Activated naive CD8-positive, alpha-beta T cell treated with anti-CD3 and anti-CD28 coated beads for 36 hours (primary cell): ENCODE measurements around the gene SH3GLB2. TPM values are rescaled to one million over a fixed set of nuclear protein-coding genes. Genes with fewer than 3 reads are reported as not detected.
A peak's percentile ranks its signal among the peaks of the same experiment; 100 is the strongest.
"Not testable (repeated sequence)": the region's sequence is repeated elsewhere in the genome, so short reads cannot be mapped to it uniquely, and the experiment has no call there.

Source experiments
- DNase-seq: peaks from one replicate; pipeline ENCODE4 v3.0.0; 2021
- H3K27ac Mint-ChIP-seq: one replicate; pipeline ENCODE4 v1.8.0; 2022; ENCODE audit warnings: mild to moderate bottlenecking, moderate library complexity, mixed read lengths
- H3K27me3 Mint-ChIP-seq: one replicate; pipeline ENCODE4 v1.8.0; 2022; ENCODE audit warnings: mild to moderate bottlenecking, mixed read lengths
- H3K36me3 Mint-ChIP-seq: one replicate; pipeline ENCODE4 v1.8.0; 2021; ENCODE audit warnings: mild to moderate bottlenecking, mixed read lengths
- H3K4me1 Mint-ChIP-seq: one replicate; pipeline ENCODE4 v1.8.0; 2021; ENCODE audit warnings: mixed read lengths
- H3K4me3 Mint-ChIP-seq: one replicate; pipeline ENCODE4 v1.8.0; 2022; ENCODE audit warnings: mild to moderate bottlenecking, moderate library complexity, mixed read lengths
- H3K9me3 Mint-ChIP-seq: one replicate; pipeline ENCODE4 v1.8.0; 2022; ENCODE audit warnings: mixed read lengths
- total RNA-seq, 2 experiments: library from RNA; stranded (reverse); gene quantifications; one replicate each; pipeline ENCODE4 v1.2.3, GENCODE V29; 2021

Gene SH3GLB2
- total RNA-seq, 2 experiments from 2014 or later = 42.9 to 46.3 TPM

GRCh38 chr9:129035838-129036237 lies 7.7 kb upstream of the SH3GLB2 start:
- Mint-ChIP-seq H3K27ac (peak overlapping the region; percentile 76), H3K4me3 (peak overlapping the region; percentile 98), H3K4me1 (peaks cover 18% of the 10 kb centered on the region)
- DNase-seq, H3K9me3 Mint-ChIP-seq, H3K36me3 Mint-ChIP-seq, H3K27me3 Mint-ChIP-seq: not testable (repeated sequence)

GRCh38 chr9:129033216-129033615 lies 5.1 kb upstream of the SH3GLB2 start:
- no peaks in the 10 kb centered on the region for H3K27me3 Mint-ChIP-seq
- H3K36me3 Mint-ChIP-seq = no peaks in the 10 kb centered on the region
- peaks cover 19% of the 10 kb centered on the region for H3K4me1 Mint-ChIP-seq
- H3K9me3 Mint-ChIP-seq = no peaks in the 10 kb centered on the region
- H3K27ac Mint-ChIP-seq = no peak overlapping the region
- H3K4me3 Mint-ChIP-seq = no peak overlapping the region
- no peak for DNase-seq

- H3K4me1 Mint-ChIP-seq = peaks cover 13% of the 10 kb centered on the region
- H3K36me3 Mint-ChIP-seq = no peaks in the 10 kb centered on the region
- H3K9me3 Mint-ChIP-seq = no peaks in the 10 kb centered on the region
- H3K4me3 Mint-ChIP-seq = no peak overlapping the region
- H3K27ac Mint-ChIP-seq = no peak overlapping the region
- H3K27me3 Mint-ChIP-seq = no peaks in the 10 kb centered on the region
- no peak for DNase-seq
These were observed 4.5 kb upstream of the SH3GLB2 start for GRCh38 chr9:129032541-129033159.

GRCh38 chr9:129031514-129031913 lies 3.4 kb upstream of the SH3GLB2 start:
- Mint-ChIP-seq H3K4me3 (no peak overlapping the region), H3K36me3 (no peaks in the 10 kb centered on the region), H3K4me1 (peaks cover 19% of the 10 kb centered on the region), H3K9me3 (no peaks in the 10 kb centered on the region), H3K27ac (no peak overlapping the region), H3K27me3 (no peaks in the 10 kb centered on the region)
- no peak for DNase-seq

GRCh38 chr9:129030191-129030590 lies 2.1 kb upstream of the SH3GLB2 start:
- Mint-ChIP-seq H3K27ac (no peak overlapping the region), H3K4me1 (peaks cover 19% of the 10 kb centered on the region), H3K36me3 (no peaks in the 10 kb centered on the region), H3K27me3 (no peaks in the 10 kb centered on the region), H3K9me3 (no peaks in the 10 kb centered on the region), H3K4me3 (no peak overlapping the region)
- DNase-seq = no peak

- Mint-ChIP-seq H3K4me3 (peak overlapping the region; percentile 89), H3K4me1 (peaks cover 19% of the 10 kb centered on the region), H3K9me3 (no peaks in the 10 kb centered on the region), H3K27ac (peak overlapping the region; percentile 70), H3K36me3 (no peaks in the 10 kb centered on the region), H3K27me3 (no peaks in the 10 kb centered on the region)
- peak; percentile 81 for DNase-seq
These were observed 393 bp downstream of the SH3GLB2 start for GRCh38 chr9:129027685-129028191.

- Mint-ChIP-seq H3K4me1 (peaks cover 19% of the 10 kb centered on the region), H3K4me3 (peak overlapping the region; percentile 89), H3K9me3 (no peaks in the 10 kb centered on the region), H3K27ac (peak overlapping the region; percentile 70), H3K27me3 (no peaks in the 10 kb centered on the region), H3K36me3 (no peaks in the 10 kb centered on the region)
- DNase-seq = no peak
These were observed 877 bp downstream of the SH3GLB2 start for GRCh38 chr9:129027224-129027684.

GRCh38 chr9:129026442-129027223 lies 1.5 kb downstream of the SH3GLB2 start:
- Mint-ChIP-seq H3K36me3 (peaks cover 2% of the 10 kb centered on the region), H3K9me3 (no peaks in the 10 kb centered on the region), H3K27ac (peak overlapping the region; percentile 70), H3K27me3 (no peaks in the 10 kb centered on the region), H3K4me1 (peaks cover 23% of the 10 kb centered on the region), H3K4me3 (peak overlapping the region; percentile 89)
- DNase-seq = no peak

GRCh38 chr9:129023908-129024233 lies 4.3 kb downstream of the SH3GLB2 start:
- no peaks in the 10 kb centered on the region for H3K27me3 Mint-ChIP-seq
- H3K4me1 Mint-ChIP-seq = peaks cover 22% of the 10 kb centered on the region
- peaks cover 3% of the 10 kb centered on the region for H3K36me3 Mint-ChIP-seq
- H3K9me3 Mint-ChIP-seq = no peaks in the 10 kb centered on the region
- no peak for DNase-seq
- no peak overlapping the region for H3K4me3 Mint-ChIP-seq
- no peak overlapping the region for H3K27ac Mint-ChIP-seq

GRCh38 chr9:129023036-129023907 lies 4.9 kb downstream of the SH3GLB2 start:
- H3K36me3 Mint-ChIP-seq = peaks cover 3% of the 10 kb centered on the region
- no peak overlapping the region for H3K27ac Mint-ChIP-seq
- H3K4me3 Mint-ChIP-seq = no peak overlapping the region
- H3K9me3 Mint-ChIP-seq = no peaks in the 10 kb centered on the region
- H3K4me1 Mint-ChIP-seq = peaks cover 22% of the 10 kb centered on the region
- no peak for DNase-seq
- H3K27me3 Mint-ChIP-seq = no peaks in the 10 kb centered on the region

- peaks cover 18% of the 10 kb centered on the region for H3K4me1 Mint-ChIP-seq
- H3K9me3 Mint-ChIP-seq = no peaks in the 10 kb centered on the region
- H3K36me3 Mint-ChIP-seq = peaks cover 3% of the 10 kb centered on the region
- no peak for DNase-seq
- no peak overlapping the region for H3K27ac Mint-ChIP-seq
- H3K27me3 Mint-ChIP-seq = no peaks in the 10 kb centered on the region
- no peak overlapping the region for H3K4me3 Mint-ChIP-seq
These were observed 6.1 kb downstream of the SH3GLB2 start for GRCh38 chr9:129022037-129022436.

- Mint-ChIP-seq H3K36me3 (peaks cover 3% of the 10 kb centered on the region), H3K4me3 (no peak overlapping the region), H3K27ac (peak overlapping the region; percentile 28), H3K9me3 (no peaks in the 10 kb centered on the region), H3K27me3 (no peaks in the 10 kb centered on the region), H3K4me1 (peaks cover 11% of the 10 kb centered on the region)
- no peak for DNase-seq
These were observed 7.0 kb downstream of the SH3GLB2 start for GRCh38 chr9:129021091-129021490.

- no peak overlapping the region for H3K27ac Mint-ChIP-seq
These were observed 13.5 kb downstream of the SH3GLB2 start for GRCh38 chr9:129014608-129015007.

GRCh38 chr9:129014124-129014523 lies 14.0 kb downstream of the SH3GLB2 start:
- Mint-ChIP-seq H3K27ac (no peak overlapping the region), H3K4me1 (no peaks in the 10 kb centered on the region), H3K36me3 (peaks cover 2% of the 10 kb centered on the region), H3K9me3 (no peaks in the 10 kb centered on the region), H3K4me3 (no peak overlapping the region), H3K27me3 (no peaks in the 10 kb centered on the region)
- DNase-seq = no peak

More at GRCh38 chr9:129014608-129015007, 13.5 kb downstream of the SH3GLB2 start:
- Mint-ChIP-seq H3K4me1 (no peaks in the 10 kb centered on the region), H3K36me3 (peaks cover 2% of the 10 kb centered on the region), H3K27me3 (no peaks in the 10 kb centered on the region), H3K4me3 (no peak overlapping the region), H3K9me3 (no peaks in the 10 kb centered on the region)
- DNase-seq = no peak

GRCh38 chr9:129013674-129014073 lies 14.5 kb downstream of the SH3GLB2 start:
- Mint-ChIP-seq H3K36me3 (no peaks in the 10 kb centered on the region), H3K4me3 (no peak overlapping the region), H3K4me1 (no peaks in the 10 kb centered on the region), H3K27ac (no peak overlapping the region), H3K9me3 (no peaks in the 10 kb centered on the region), H3K27me3 (no peaks in the 10 kb centered on the region)
- DNase-seq = no peak
